HepG2 (cell line): ENCODE results near the gene GSDMA. TPM values are rescaled to one million over a fixed set of nuclear protein-coding genes. Genes with fewer than 3 reads are reported as not detected.
A peak's percentile ranks its signal among the peaks of the same experiment; 100 is the strongest.

Experiments
- DR1 ChIP-seq: sonication (generic); formaldehyde crosslinking; IDR thresholded peaks from 2 replicates; pipeline ENCODE4 v1.8.0; 2021; ENCODE audit warnings: mild to moderate bottlenecking, missing genetic modification reagents, inconsistent platforms
- EED ChIP-seq: sonication (generic); formaldehyde crosslinking; IDR thresholded peaks from 2 replicates; pipeline ENCODE4 v1.5.0; 2020; ENCODE audit warnings: mild to moderate bottlenecking, missing genetic modification reagents
- HMGA1 ChIP-seq: sonication (generic); formaldehyde crosslinking; conservative IDR thresholded peaks from 2 replicates; pipeline ENCODE4 v1.4.0; 2020; ENCODE audit warnings: missing genetic modification reagents
- HMGXB3 ChIP-seq: sonication (generic); formaldehyde crosslinking; IDR thresholded peaks from 2 replicates; pipeline ENCODE4 v1.4.0; 2020; ENCODE audit warnings: missing genetic modification reagents, borderline replicate concordance
- HOXA3 ChIP-seq: sonication (generic); formaldehyde crosslinking; IDR thresholded peaks from 2 replicates; pipeline ENCODE4 v1.5.0; 2020; ENCODE audit warnings: missing genetic modification reagents
- HOXD1 ChIP-seq: sonication (generic); formaldehyde crosslinking; IDR thresholded peaks from 2 replicates; pipeline ENCODE4 v1.5.0; 2020; ENCODE audit warnings: missing genetic modification reagents
- ISX ChIP-seq: sonication (generic); formaldehyde crosslinking; conservative IDR thresholded peaks from 2 replicates; pipeline ENCODE4 v1.5.0; 2020; ENCODE audit warnings: missing genetic modification reagents
- KAT2B ChIP-seq: fragments of 150-350 bp; IDR thresholded peaks from 2 replicates; pipeline ENCODE4 v1.6.1; 2014; ENCODE audit warnings: low read depth, low read length, borderline replicate concordance
- MATR3 ChIP-seq: sonication (generic); formaldehyde crosslinking; IDR thresholded peaks from 2 replicates; pipeline ENCODE4 v1.4.0; 2020; ENCODE audit warnings: missing genetic modification reagents
- NFE2L2 ChIP-seq: fragments of 150-350 bp; IDR thresholded peaks from 2 replicates; pipeline ENCODE4 v1.6.1; 2014; ENCODE audit warnings: low read length
- YEATS2 ChIP-seq: sonication (generic); formaldehyde crosslinking; IDR thresholded peaks from 2 replicates; pipeline ENCODE4 v1.4.0; 2020; ENCODE audit warnings: missing genetic modification reagents, borderline replicate concordance
- ZBTB20 ChIP-seq: sonication (generic); formaldehyde crosslinking; IDR thresholded peaks from 2 replicates; pipeline ENCODE4 v1.8.1; 2023; ENCODE audit warnings: missing genetic modification reagents, low read depth, mild to moderate bottlenecking, borderline replicate concordance
- ZFP37 ChIP-seq: sonication (generic); formaldehyde crosslinking; IDR thresholded peaks from 2 replicates; pipeline ENCODE4 v1.4.0; 2020; ENCODE audit warnings: missing genetic modification reagents, borderline replicate concordance
- ZMAT3 ChIP-seq: sonication (generic); formaldehyde crosslinking; conservative IDR thresholded peaks from 2 replicates; pipeline ENCODE4 v1.7.0; 2021; ENCODE audit warnings: missing genetic modification reagents
- ZNF687 ChIP-seq: sonication (generic); formaldehyde crosslinking; IDR thresholded peaks from 2 replicates; pipeline ENCODE4 v1.5.1; 2020; ENCODE audit warnings: mild to moderate bottlenecking, missing genetic modification reagents, moderate library complexity
- ZNF713 ChIP-seq: sonication (generic); formaldehyde crosslinking; IDR thresholded peaks from 2 replicates; pipeline ENCODE4 v1.4.0; 2020; ENCODE audit warnings: mild to moderate bottlenecking, missing genetic modification reagents
- ZNF792 ChIP-seq: IDR thresholded peaks from 2 replicates; pipeline ENCODE4 v1.6.1; 2016
- ZNF883 ChIP-seq: sonication (generic); formaldehyde crosslinking; IDR thresholded peaks from 2 replicates; pipeline ENCODE4 v1.5.1; 2020; ENCODE audit warnings: mild to moderate bottlenecking, missing genetic modification reagents; ENCODE audit errors: not compliant biosample characterization
- polyA plus RNA-seq, 8 experiments: library from polyadenylated mRNA; depleted of rRNA in 3 of 8; stranded (reverse) in 7 of 8; unstranded in 1 of 8; fragments of >200 nt; fragmentation: Illumina TruSeq in 4 of 8; extraction: Trizol in 4 of 8; gene quantifications; 2 replicates each; pipeline versions ENCODE4 v1.2.1 to v1.2.3, GENCODE V29; 2011 to 2016; ENCODE audit warnings: low read depth in 4 of 8, missing spikeins in 1 of 8, mixed read lengths in 1 of 8; ENCODE audit not compliant: insufficient read depth in 1 of 8
- total RNA-seq, 5 experiments: library from RNA; depleted of rRNA; stranded (reverse); fragments of >200 nt; fragmentation: Illumina TruSeq; extraction: Trizol; gene quantifications; 2 replicates each; pipeline ENCODE4 v1.2.3, GENCODE V29; 2016; ENCODE audit warnings: low read depth in 1 of 5
- TF ChIP-seq, protein P1 (sequence below): sonication (generic); formaldehyde crosslinking; IDR thresholded peaks from 2 replicates; pipeline ENCODE4 v1.5.1; 2020; ENCODE audit warnings: mild to moderate bottlenecking, missing genetic modification reagents, moderate library complexity
- TF ChIP-seq, protein P2 (sequence below): sonication (generic); formaldehyde crosslinking; IDR thresholded peaks from 2 replicates; pipeline ENCODE4 v1.8.1; 2023; ENCODE audit warnings: mild to moderate bottlenecking, missing genetic modification reagents
- TF ChIP-seq, protein P3 (sequence below): sonication (generic); formaldehyde crosslinking; IDR thresholded peaks from 2 replicates; pipeline ENCODE4 v1.8.1; 2023; ENCODE audit warnings: missing genetic modification reagents, mild to moderate bottlenecking, borderline replicate concordance

GSDMA gene
- total and polyA plus RNA-seq, 2 of the 13 experiments (the other 11 are each of a cell fraction or from before 2014, with no cell fraction given) = not detected

GRCh38 chr17:39926588-39927100 lies 36.2 kb upstream of the GSDMA start (continued):
- no peak for TF ChIP-seq HMGXB3 (CRISPR knock-in tag)
- no peak for TF ChIP-seq MATR3 (CRISPR knock-in tag)
- no peak; the same call in 1 of the 2 replicates for TF ChIP-seq ZMAT3 (CRISPR knock-in tag)
- no peak for TF ChIP-seq NFE2L2
- no peak for TF ChIP-seq ISX (CRISPR knock-in tag)
- TF ChIP-seq ZFP37 (CRISPR knock-in tag) = 0 out of 2 replicates have a peak, but pooled peaks have one; percentile 15
- peak; percentile 58; the same call in 1 of the 2 replicates for TF ChIP-seq HOXA3 (CRISPR knock-in tag)
- TF ChIP-seq ZNF883 (CRISPR knock-in tag) = no peak
- no peak for TF ChIP-seq YEATS2 (CRISPR knock-in tag)
- TF ChIP-seq ZNF792 = no peak
- TF ChIP-seq, protein P1, sequence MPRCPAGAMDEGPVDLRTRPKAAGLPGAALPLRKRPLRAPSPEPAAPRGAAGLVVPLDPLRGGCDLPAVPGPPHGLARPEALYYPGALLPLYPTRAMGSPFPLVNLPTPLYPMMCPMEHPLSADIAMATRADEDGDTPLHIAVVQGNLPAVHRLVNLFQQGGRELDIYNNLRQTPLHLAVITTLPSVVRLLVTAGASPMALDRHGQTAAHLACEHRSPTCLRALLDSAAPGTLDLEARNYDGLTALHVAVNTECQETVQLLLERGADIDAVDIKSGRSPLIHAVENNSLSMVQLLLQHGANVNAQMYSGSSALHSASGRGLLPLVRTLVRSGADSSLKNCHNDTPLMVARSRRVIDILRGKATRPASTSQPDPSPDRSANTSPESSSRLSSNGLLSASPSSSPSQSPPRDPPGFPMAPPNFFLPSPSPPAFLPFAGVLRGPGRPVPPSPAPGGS (CRISPR knock-in tag) = peak; percentile 63
- no peak for TF ChIP-seq EED (CRISPR knock-in tag)
- TF ChIP-seq, protein P2, sequence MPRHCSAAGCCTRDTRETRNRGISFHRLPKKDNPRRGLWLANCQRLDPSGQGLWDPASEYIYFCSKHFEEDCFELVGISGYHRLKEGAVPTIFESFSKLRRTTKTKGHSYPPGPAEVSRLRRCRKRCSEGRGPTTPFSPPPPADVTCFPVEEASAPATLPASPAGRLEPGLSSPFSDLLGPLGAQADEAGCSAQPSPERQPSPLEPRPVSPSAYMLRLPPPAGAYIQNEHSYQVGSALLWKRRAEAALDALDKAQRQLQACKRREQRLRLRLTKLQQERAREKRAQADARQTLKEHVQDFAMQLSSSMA (CRISPR knock-in tag) = 0 out of 2 replicates have a peak, but pooled peaks have one; percentile 12
- TF ChIP-seq HMGA1 (CRISPR knock-in tag) = no peak
- TF ChIP-seq HOXD1 (CRISPR knock-in tag) = no peak
- TF ChIP-seq ZNF713 (CRISPR knock-in tag) = no peak
- TF ChIP-seq KAT2B = no peak
- TF ChIP-seq, protein P3, sequence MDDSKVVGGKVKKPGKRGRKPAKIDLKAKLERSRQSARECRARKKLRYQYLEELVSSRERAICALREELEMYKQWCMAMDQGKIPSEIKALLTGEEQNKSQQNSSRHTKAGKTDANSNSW (CRISPR knock-in tag) = no peak
- no peak for TF ChIP-seq DR1 (CRISPR knock-in tag)
- TF ChIP-seq ZNF687 (CRISPR knock-in tag) = peak; percentile 92
- TF ChIP-seq ZBTB20 = no peak; the same call in 1 of the 2 replicates
